ENCODE measurements around the gene UROC1. TPM values are rescaled to one million over a fixed set of nuclear protein-coding genes. Genes with fewer than 3 reads are reported as not detected.

The UROC1 gene
- total RNA-seq, 3 donors from 2014 or later = not detected

GRCh38 chr3:126487151-126487771 lies 30.3 kb downstream of the UROC1 start:
- Histone ChIP-seq H3K36me3 (ENCODE audit: low read depth) (no peaks in the 10 kb centered on the region), H3K9me3 (no peaks in the 10 kb centered on the region), H3K4me3 (no peak overlapping the region), H3K4me1 (ENCODE audit: low read depth) (no peaks in the 10 kb centered on the region)
- ATAC-seq (no peak), DNase-seq (peak in 1 of 3 donors; percentile 39)
- TF ChIP-seq CTCF (IDR thresholded peaks at IDR 0.05) = no peak
- intact Hi-C loops (cut with DNase I, micrococcal nuclease) = no loop called here

DNA sequence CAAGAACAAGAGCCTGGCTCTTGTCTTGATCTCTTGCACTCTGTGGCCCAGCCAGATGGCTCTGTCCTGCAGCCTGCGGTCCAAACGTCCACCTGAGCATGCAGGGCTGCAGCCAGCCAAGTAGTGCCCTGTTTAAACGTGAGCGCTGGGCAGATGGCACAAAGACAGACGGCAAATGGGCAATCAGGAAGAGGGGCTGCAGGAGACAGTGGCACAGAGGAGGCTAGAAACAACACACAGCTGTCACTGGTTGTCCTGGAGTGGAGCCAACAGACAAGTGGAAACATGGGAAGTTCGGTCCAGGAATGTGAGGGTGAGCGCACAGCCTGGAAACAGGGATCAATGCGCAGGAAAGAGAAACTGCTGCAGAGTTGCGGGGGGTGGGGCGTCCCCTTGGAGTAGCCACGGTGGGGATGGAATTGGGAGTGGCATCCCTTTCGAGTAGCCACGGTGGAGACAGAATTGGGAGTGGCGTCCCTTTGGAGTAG lies 31.2 kb downstream of the UROC1 start:
- no peaks in the 10 kb centered on the region for H3K9me3 ChIP-seq
- no peaks in the 10 kb centered on the region for H3K36me3 ChIP-seq (ENCODE audit: low read depth)
- no peaks in the 10 kb centered on the region for H3K4me1 ChIP-seq (ENCODE audit: low read depth)
- DNase-seq = no peak
- no peak for TF ChIP-seq CTCF (IDR thresholded peaks at IDR 0.05)
- H3K4me3 ChIP-seq = no peak overlapping the region
- intact Hi-C loops (cut with DNase I, micrococcal nuclease) = no loop called here
- ATAC-seq = no peak

DNA sequence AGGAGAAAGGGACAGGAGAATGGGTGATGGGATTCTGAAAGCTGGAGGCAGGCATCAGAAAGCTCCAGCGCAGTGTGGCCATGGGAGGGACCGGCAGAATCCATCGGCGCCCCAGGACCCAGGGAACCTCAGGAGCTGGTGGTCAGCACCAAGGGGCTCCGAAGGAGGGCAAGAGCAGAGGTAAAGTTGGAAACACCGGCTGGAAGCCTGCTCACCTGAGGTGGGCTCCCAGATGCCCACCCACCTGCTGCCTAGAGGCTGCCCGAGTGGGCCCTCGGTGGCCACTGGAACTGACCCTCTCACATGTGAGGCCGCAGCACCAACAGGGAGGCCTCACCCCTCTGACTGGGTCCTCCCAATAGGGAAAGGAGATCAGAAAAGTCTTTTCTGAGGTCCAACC lies 31.6 kb downstream of the UROC1 start:
- Histone ChIP-seq H3K4me3 (no peak overlapping the region), H3K4me1 (ENCODE audit: low read depth) (no peaks in the 10 kb centered on the region), H3K36me3 (ENCODE audit: low read depth) (no peaks in the 10 kb centered on the region), H3K9me3 (no peaks in the 10 kb centered on the region)
- no peak for ATAC-seq
- no peak for DNase-seq
- no peak for TF ChIP-seq CTCF (IDR thresholded peaks at IDR 0.05)
- intact Hi-C loops (cut with DNase I, micrococcal nuclease) = no loop called here

DNA sequence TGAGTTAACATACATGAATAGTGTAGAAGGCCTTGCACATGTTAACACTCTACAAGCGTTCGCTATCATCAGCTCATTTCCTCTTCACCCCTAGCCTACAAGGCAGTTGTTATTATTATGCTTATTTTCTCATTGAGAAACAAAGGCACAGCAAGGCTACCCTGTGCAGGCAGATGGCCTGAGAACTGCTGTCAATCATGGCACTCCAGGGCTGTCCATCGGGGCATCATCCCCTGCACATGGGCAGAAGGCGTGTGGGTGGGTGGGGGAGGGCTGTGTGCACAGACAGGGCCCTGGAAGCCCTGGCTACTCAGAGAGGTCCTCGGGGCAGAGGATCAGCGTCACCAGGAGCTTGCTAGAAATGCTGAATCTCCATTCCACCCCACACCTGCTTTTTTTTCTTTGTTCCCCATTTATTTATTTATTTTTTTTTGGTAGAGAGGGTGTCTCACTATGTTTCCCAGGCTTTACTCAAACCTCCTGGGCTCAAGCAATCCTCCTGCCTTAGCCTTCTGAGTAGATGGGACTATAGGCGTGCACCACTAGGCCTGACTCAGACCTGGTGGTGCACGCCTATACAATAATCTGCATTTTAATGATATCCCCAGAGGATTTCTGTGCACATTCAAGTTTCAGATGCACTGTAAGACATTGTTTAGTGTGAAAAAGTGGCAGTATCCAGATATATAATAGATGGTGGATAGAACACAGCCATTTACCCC lies 32.2 kb downstream of the UROC1 start:
- DNase-seq (no peak), ATAC-seq (no peak)
- TF ChIP-seq CTCF (IDR thresholded peaks at IDR 0.05) = no peak
- Histone ChIP-seq H3K4me3 (no peak overlapping the region), H3K9me3 (no peaks in the 10 kb centered on the region), H3K4me1 (ENCODE audit: low read depth) (no peaks in the 10 kb centered on the region), H3K36me3 (ENCODE audit: low read depth) (no peaks in the 10 kb centered on the region)
- intact Hi-C loops (cut with DNase I, micrococcal nuclease) = no loop called here

DNA sequence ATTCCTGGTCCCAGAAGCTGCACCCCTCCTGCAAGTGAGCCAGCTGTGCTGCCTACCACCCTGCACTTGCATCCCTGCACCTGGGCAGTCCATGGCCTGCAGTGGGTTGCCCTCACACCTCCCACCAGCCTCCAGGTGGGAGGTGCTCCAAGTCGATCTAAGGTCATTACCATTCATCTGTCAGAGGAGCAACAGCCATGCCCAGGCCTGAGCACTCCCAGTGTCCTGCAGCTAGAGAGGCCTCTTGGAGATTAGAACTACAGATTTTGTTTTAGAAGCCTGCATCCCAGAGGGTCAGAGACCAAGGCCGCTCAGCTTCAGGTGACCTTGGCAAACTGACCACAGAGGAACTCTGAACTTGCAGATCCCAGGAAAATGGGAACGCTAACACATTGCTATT lies 32.9 kb downstream of the UROC1 start:
- Histone ChIP-seq H3K4me1 (ENCODE audit: low read depth) (no peaks in the 10 kb centered on the region), H3K9me3 (no peaks in the 10 kb centered on the region), H3K36me3 (ENCODE audit: low read depth) (no peaks in the 10 kb centered on the region), H3K4me3 (no peak overlapping the region)
- ATAC-seq (no peak), DNase-seq (no peak)
- TF ChIP-seq CTCF (IDR thresholded peaks at IDR 0.05) = no peak
- intact Hi-C loops (cut with DNase I, micrococcal nuclease) = no loop called here

Data from mucosa of descending colon (tissue), 3 donors.